GM21390 (cell line): ENCODE measurements around the gene BRME1.

ENCODE experiments used
- ATAC-seq: cut with Tn5 transposase; IDR thresholded peaks from one replicate; pipeline ENCODE4 v1.9.1; 2021; ENCODE audit not compliant: unreplicated experiment

The BRME1 gene

GRCh38 chr19:13888281-13888680 lies 17.6 kb downstream of the BRME1 start:
- ATAC-seq: no peak

- no peak for ATAC-seq
Observed at GRCh38 chr19:13887517-13887916, 18.4 kb downstream of the BRME1 start.

- ATAC-seq: no peak
Observed at GRCh38 chr19:13887018-13887436, 18.9 kb downstream of the BRME1 start.

- ATAC-seq: no peak
Observed at GRCh38 chr19:13885826-13886365, 20.0 kb downstream of the BRME1 start.

- ATAC-seq: no peak
Observed at GRCh38 chr19:13884726-13885591, 21.0 kb downstream of the BRME1 start.

- ATAC-seq: no peak
Observed at GRCh38 chr19:13883516-13884064, 22.3 kb downstream of the BRME1 start.

GRCh38 chr19:13882836-13883235 lies 23.1 kb downstream of the BRME1 start:
- no peak for ATAC-seq

- ATAC-seq: no peak
Observed at GRCh38 chr19:13882419-13882795, 23.5 kb downstream of the BRME1 start.

- ATAC-seq: no peak
Observed at GRCh38 chr19:13881692-13882418, 24.1 kb downstream of the BRME1 start.

- ATAC-seq: no peak
Observed at GRCh38 chr19:13881251-13881691, 24.6 kb downstream of the BRME1 start.

- ATAC-seq: peak; percentile 81
Observed at GRCh38 chr19:13880059-13881043, 25.6 kb downstream of the BRME1 start.

GRCh38 chr19:13877303-13877702 lies 28.6 kb downstream of the BRME1 start:
- no peak for ATAC-seq

- no peak for ATAC-seq
Observed at GRCh38 chr19:13876834-13877233, 29.1 kb downstream of the BRME1 start, which contains the start of gene NANOS3. Gene NANOS3 (plus strand): TSS chr19:13877134. CDS start chr19:13877249, 115 bp downstream.

- ATAC-seq: no peak
Observed at GRCh38 chr19:13875824-13876223, 30.1 kb downstream of the BRME1 start.

GRCh38 chr19:13873834-13874515 lies 31.9 kb downstream of the BRME1 start:
- no peak for ATAC-seq

GRCh38 chr19:13872695-13873389 lies 33.1 kb downstream of the BRME1 start:
- ATAC-seq: no peak

GRCh38 chr19:13872339-13872694 lies 33.6 kb downstream of the BRME1 start:
- no peak for ATAC-seq

GRCh38 chr19:13870873-13871272 lies 35.0 kb downstream of the BRME1 start:
- ATAC-seq: no peak

GRCh38 chr19:13869281-13869680 lies 36.6 kb downstream of the BRME1 start:
- ATAC-seq: no peak
